ENCODE measurements around the gene PPA1.
"Not testable (repeated sequence)": the region's sequence is repeated elsewhere in the genome, so short reads cannot be mapped to it uniquely, and the experiment has no call there.

Gene PPA1

GRCh38 chr10:70233109-70233938, at the start of gene PPA1:
TSS of gene PPA1 (minus strand) at chr10:70233429. CDS start at chr10:70233327, 102 bp downstream.
- DNase-seq, result peak; percentile 99

GRCh38 chr10:70281609-70282008, 48.4 kb upstream of the PPA1 start:
- DNase-seq, result no peak

GRCh38 chr10:70280099-70280498, 46.9 kb upstream of the PPA1 start:
- DNase-seq, result no peak

GRCh38 chr10:70277396-70278030, 44.3 kb upstream of the PPA1 start:
- DNase-seq, result no peak

- no peak for DNase-seq
Observed at GRCh38 chr10:70274643-70275042, 41.4 kb upstream of the PPA1 start.

- no peak for DNase-seq
Observed at GRCh38 chr10:70272925-70273316, 39.7 kb upstream of the PPA1 start.

- DNase-seq, result no peak
Observed at GRCh38 chr10:70271996-70272924, 39.0 kb upstream of the PPA1 start.

GRCh38 chr10:70270952-70271351, 37.7 kb upstream of the PPA1 start:
- no peak for DNase-seq

- no peak for DNase-seq
Observed at GRCh38 chr10:70269741-70270140, 36.5 kb upstream of the PPA1 start.

GRCh38 chr10:70268376-70268775, 35.1 kb upstream of the PPA1 start:
- DNase-seq, result no peak

- DNase-seq, result peak; percentile 13 to 19
Observed at GRCh38 chr10:70267161-70267933, 34.1 kb upstream of the PPA1 start.

GRCh38 chr10:70266701-70267100, 33.5 kb upstream of the PPA1 start:
- DNase-seq, result no peak

GRCh38 chr10:70266056-70266455, 32.8 kb upstream of the PPA1 start:
- DNase-seq, result no peak

- no peak for DNase-seq
Observed at GRCh38 chr10:70265032-70265689, 31.9 kb upstream of the PPA1 start.

GRCh38 chr10:70260734-70261133, 27.5 kb upstream of the PPA1 start:
- DNase-seq, result no peak

GRCh38 chr10:70260259-70260658, 27.0 kb upstream of the PPA1 start:
- no peak for DNase-seq

- no peak for DNase-seq
Observed at GRCh38 chr10:70258216-70258615, 25.0 kb upstream of the PPA1 start.

GRCh38 chr10:70257816-70258215, 24.6 kb upstream of the PPA1 start:
- DNase-seq, result not testable (repeated sequence)

GRCh38 chr10:70256463-70256862, 23.2 kb upstream of the PPA1 start:
- DNase-seq, result no peak

- DNase-seq, result peak in 1 of 2 experiments; percentile 14
Observed at GRCh38 chr10:70255329-70256299, 22.4 kb upstream of the PPA1 start.

Measured in activated CD4-positive, alpha-beta T cell treated with anti-CD3 and anti-CD28 coated beads, Interleukin-2, amount 50 U/mL, for 48 hours (primary cell).